UCSD-AML1 (cell line): ENCODE measurements around the gene TPCN1.

Source experiments
- DNase-seq: peaks from one replicate; lab custom pipeline; 2025; ENCODE audit not compliant: unreplicated experiment; lab: John Stamatoyannopoulos, UW

Gene TPCN1

DNA sequence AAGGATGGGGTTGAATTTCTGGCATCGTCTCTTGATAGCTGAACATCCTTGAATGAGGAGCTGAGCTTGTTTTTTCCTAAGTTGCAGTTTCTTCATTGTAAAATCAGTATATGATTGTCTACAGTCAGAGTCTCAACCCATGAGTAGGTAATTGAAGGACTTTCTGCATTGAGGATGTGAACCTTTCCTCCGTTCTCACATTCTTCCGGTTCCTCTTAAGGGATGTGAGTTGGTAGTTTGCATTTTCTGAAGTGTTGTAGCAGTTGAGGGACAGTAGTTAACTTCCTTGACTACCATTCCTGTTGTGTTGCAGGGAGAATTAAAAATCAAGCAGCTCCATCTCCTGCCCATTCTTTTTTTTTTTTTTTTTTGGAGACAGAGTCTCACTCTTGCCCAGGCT is 19.1 kb downstream of the TPCN1 start:
- DNase-seq, result no peak

DNA sequence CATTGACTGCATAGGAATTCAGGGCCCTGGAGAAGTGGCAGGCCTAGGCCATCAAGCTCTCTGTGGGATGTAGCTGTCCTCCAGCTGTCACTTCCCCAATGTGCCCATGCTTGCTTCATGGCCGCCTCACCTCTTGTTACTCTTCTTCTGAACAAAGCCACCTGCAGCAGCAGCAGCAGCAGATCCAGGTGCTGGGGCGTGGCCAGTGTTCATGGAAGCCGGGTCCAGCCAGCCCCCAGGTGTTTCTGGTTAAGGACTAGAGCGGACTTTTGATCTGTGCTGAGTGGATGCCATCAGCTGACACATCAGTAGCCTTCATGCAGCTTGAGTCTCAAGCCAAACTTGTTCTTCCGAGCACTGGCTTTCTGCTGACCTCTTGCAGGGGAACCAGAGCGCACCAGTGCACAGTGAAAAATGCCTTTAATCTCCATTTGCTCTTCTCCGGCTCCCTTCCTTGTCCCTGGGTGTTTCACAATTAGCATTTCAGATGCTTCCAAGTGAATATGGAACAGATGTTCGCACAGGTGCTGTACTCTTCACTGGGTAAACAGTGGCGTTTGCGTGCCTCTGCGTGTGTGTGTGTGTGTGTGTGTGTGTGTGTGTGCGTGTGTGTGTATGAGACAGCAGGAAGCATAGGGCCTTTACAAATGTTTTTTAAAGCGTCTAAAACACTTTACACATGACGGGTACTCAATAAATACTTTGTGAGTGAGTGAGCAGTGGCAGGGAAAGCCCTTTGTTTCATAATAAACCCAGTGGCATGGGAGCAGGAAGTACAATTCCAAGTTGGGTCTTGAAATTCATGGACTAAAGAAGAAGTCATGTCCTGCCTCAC is 20.1 kb downstream of the TPCN1 start:
- DNase-seq, result no peak

DNA sequence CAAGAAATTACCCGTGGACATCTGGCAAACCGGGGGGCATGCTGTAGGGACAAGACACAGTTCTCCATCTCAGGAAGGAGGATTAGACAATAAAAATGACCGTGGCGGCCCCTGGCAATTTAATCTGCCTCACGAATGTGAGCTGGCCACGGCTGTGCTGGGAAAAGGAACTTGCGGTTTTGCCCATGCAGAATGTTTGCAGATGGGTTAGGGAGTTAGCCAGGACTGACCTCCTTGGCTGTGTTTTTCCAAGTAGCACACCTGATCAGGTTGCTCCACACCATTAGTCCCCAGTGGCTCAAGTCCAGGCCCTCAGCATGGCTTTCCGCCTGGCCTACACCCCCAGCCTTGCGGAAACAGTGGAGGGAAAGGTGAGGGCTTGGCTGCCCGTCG is 20.8 kb downstream of the TPCN1 start:
- peak; percentile 32 for DNase-seq

DNA sequence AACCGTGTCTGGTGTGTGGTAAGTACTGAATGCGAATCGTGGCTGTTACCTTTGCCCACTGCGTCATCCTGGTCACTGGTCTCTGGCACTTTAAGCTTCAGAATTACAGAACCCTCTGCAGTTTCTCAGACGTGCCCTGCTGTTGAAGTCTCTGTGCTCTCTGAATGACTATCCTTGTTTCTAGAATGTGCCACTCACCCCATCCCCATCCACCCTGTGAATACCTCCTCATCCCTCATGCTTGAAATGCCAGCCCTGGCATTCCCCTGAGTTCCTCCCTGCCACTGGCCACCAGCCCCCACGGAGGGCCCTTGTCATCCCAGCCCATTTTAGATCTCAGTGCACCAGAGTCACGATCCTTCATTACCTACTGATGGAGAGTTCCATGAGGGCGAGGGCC is 21.3 kb downstream of the TPCN1 start:
- no peak for DNase-seq

DNA sequence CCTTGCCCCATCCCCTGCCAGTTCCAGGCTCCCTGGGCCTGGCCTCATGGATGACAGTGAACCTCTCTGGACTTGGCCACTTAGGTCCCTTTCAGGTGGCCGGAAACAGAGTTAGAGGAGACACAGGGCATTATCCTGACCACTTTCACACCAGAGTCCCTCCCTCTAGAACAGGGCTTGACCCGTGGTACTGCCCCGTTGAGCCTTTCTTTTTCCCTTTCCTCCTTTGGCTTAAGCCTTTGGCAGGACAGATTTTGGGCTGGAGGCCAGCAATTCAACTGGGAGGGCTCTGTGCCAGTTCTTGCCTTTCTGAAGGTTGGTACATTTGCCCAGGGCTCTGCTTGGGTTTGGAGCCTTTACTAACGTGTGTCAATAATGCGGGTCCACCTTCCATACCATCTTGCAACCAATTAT is 22.8 kb downstream of the TPCN1 start:
- DNase-seq, result no peak

DNA sequence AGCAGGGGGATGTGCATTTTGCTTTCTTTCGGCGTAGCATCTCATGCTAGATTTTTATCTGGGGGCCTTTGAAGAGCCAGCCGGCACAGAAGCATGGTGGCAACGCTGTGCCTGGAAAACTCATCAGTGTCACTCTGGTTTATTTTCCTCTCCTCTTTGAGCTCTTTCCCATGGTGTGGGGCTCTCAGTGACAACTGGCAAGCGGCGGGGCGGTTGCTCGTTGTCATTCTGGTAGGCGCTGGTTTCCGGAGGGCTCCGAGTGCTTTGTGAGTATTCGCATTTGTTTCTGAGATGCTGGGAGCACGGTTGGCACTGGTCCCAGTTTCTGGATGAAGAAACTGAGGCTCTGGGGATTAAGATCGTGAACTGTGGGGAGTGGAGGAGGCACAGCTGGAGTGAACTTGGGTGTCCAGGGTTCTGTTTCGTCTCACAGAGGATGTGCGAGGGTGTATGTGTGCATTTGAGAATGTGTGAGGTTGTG is 23.3 kb downstream of the TPCN1 start:
- no peak for DNase-seq

DNA sequence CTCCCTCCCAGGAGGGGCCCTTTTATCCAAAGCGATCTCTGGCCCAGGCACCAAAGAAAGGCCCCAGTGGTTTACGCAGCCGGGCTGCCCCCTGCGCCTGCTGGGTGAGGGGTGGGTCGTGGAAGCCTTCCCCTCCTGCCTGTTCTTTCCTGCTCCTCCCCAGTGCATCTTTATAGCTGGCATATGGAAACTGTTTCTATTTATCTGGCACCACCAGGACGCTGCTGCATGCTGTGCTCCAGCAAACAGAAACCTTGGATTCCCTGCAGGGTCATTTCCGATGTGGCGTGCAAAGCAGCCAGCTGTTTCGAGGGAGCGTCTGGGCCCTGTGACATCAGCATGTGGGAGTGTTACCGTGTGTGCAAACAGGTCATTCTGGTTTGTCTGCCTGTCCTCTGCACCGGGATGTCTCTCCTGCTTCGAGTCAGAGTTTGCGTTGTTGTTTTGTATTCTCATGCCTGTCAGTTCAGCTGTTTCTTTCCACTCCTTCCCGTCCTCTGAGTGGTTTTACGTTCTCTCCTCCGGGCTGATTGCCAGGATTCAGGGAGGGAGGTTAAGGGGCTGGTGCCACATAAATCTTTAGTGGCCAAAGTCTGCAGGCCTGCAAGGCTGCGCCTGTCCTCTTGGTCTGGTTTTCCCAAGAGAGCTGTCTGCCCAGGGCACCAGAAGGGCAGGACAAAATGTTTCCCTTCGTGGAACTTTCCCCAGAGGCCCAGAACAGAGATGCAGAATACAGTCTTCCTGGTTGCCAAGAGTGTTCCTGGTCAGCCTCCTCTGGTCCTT is 24.6 kb downstream of the TPCN1 start:
- DNase-seq, result peak; percentile 38

DNA sequence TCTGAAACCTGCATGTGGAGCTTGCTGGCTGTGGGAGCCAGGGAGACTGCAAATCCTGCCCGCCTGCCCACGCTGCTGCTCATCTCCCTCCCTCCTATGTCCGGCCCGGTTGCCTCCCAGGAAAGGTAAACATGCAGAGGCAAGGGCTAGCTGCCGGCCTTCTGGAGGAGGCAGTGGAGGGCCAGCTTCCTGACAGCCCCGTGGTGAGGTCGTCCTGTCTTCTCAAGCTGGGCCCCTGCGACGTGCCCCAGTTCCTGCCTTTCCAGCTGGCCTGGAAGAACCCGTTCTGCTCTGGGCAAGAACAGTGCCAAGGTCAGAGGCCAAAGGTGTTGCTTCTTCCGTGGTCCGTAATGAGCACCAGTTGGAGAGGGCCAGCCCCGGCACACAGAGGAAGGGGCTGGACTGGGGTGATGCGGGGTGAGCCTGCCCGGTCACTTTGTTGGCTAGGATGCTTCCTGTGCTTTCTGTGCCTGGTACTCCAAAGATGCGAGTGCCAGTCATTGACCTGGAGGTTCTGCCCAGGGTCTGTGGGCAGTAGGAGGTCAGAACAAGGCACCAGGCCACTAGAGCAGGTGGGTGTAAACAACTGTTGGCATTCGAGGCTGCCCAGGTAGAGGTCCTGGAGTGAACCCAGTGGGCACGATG is 25.3 kb downstream of the TPCN1 start:
- no peak for DNase-seq

DNA sequence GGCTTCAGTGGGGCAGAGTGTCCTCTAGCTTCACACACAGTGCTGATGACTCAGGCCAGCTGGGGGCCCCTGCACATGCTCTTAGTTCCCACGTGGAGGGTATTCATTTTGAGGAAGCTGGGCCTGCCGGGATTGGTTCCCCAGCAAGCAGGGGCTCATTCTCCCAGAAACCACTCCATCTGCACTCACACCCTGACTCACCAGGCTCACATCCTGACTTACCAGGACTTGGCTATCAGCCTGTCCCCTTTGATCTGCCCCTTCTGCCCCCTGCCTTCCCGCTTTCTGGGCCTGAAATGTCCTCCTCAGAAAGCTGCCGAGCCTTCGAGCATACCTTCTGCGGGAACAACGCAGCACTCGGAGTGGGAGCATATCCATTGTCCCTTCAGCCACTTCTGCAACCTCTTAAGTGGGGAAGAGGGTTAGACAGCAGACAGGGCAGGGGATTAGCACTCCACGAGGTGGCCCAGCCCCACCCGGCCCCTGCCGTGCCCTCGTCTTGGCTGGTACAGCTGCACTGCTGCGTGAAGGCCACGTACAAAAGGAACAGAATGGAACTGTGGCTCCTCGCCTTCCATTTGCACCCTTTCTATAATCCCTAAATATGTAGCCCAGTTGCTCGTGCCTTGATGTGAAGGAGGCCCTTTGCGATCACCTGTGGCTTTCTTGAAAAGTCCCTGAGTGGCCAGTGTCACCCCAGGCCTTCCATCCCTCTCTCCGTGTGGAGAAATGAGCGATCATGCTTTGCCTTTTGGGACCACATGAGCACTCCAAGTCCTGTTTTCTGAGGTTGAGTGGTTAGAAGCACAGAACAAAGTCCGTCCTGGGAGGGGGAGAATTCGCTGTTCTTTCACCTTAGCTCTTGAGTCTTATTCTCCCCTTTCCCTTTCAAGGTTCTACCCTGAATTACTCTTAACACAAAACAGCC is 26.1 kb downstream of the TPCN1 start:
- peak; percentile 29 for DNase-seq

DNA sequence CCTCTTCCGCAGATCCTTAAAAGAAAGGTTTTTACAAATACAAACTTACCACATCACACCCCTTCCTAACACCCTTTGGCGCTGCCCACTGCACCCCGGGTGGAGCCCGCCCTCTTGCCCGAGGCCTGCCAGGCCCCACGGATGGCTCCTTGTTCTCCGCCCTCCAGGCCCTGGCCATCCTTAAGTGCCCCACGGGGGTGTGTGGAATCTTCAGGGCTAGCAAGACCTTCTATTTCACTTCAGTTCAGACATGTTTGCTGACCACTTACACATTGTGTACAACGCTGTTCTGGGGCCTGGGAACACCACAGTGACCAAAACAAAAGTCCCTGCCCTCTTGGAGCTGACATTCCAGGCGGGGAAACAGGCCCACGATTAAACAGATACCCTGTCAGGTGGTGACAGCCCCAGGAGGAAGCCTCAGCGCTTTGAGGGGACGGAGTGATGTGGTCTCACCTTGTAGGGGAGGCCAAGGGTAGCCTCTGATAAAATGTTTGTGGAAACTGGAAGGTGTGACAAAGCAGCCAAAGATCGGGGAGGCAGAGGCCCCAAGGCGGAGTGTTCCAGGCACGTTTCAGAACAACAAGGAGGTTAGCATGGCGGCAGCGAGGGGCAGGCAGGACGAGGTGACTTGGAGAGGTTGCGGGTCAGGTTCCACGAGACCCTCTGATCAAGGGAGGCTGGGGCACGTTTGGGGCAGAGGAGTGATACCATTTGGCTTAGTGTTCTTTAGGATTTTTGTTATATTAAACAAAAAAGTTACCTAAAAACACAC is 27.0 kb downstream of the TPCN1 start:
- DNase-seq, result no peak

DNA sequence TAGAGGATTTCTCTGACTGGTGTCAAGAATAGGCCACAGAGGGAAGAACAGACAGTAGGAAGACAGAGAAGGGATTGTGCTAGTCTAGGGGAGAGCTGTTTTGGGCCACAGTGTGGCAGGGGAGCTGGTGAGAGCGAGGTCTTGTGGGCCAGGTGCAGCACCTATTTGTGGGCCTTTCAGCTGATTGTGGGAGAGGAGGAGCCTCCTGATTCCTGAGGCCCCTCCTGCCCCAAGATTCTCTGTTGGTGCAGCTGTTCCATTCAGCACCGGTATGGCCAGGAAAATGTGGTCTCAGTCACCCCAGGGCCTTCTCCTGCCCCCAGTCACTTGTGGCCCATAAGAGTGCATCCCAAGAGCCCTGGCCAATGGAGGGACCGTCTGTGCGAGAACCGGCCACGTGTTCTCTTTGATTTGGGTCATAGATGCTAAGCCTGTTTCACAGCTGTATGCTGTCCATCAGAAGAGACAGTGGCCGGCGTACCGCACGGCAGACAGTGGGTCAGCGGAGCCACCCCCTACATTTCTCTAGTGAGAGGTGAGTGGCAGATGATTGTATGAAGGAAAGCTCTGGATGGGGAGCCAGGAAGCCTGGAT is 27.7 kb downstream of the TPCN1 start:
- no peak for DNase-seq

DNA sequence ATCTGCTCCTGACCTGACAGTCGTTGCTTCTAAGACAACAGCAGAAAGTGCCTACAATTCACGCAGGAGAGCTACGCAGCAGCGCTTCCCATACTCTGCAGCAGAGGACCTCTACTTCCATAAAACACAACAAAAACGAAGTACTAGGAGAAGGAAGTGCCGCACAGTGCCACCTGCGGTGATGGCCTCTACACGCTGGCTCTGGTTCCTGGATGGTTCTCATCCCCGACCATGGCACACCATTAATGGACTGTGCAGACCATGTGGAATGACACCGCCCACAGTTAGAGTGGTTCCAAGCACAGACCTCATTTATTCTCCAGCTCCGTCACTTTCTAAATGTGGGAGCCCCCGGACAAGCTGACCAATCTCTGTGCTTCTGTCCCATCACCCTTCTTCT is 28.3 kb downstream of the TPCN1 start:
- DNase-seq, result no peak

DNA sequence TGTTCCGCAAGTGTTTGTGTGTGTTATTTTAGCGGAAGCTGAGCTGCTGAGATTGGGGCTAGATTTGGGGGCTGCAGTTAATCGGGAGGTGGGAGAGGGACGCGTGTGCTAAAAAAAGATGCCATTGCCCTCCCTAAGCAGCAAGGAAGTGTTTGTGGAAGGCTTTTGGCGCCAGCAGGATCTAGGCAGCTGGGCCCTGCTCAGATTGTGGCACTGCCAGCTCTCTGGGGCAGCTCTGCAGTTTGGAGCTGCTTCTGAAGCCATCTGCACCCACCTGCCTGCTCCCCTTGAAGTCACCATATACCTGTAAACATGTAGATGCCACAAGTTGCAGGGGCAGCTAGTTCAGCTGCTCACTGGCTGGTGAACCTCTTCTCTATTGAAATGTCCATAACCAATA is 28.8 kb downstream of the TPCN1 start:
- DNase-seq, result no peak

DNA sequence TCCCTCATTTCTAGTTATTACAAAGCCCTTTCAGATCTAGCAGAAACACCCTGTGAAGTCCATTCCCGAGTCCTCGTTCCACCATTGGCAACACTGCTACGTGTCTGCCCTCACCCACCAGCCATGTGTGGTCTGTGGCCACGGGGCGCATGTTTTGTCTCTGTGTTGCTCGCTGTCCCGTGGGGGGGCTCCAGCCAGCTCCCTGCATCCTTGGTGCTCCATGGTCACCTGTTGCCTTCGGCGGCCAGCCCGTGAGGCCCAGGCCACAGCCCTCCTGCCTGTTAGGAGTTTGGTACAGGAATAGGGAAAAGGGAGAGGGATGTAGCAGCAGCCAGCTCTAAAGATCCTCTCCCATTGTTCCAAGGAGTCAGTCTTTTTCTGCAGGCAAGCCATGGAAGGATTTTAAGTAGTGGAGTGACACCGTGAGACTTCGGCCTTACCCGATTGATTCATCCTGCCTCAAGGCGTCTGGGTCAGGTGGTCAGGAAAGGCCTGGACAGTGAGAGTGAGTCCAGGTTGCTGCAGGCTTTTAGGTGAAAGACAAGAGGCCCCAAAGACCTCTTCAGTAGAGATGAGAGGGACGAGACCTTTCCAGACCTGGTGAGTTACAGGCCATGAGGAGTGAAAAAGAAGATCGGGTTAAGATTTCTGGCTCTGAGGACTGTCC is 30.3 kb downstream of the TPCN1 start:
- DNase-seq, result no peak

DNA sequence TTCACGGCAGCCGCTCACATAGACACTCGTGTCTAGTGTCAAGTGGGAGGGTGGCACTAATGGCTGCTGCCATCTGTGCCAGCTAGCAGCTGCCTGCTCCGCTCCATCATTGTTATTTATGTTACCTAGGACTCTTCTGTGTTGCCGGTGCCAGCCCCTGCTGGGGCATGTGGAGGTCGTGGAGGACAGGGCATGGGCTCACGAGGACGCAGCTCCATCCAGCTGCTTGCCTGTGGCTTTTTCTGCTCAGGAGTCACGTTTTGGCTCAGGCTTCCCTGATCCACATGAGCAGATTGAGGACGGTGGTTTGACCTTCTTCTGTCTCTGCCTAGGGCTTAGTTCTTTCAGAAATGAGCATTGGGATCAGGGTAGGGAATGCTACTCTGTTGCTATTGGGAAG is 31.2 kb downstream of the TPCN1 start:
- DNase-seq, result no peak

DNA sequence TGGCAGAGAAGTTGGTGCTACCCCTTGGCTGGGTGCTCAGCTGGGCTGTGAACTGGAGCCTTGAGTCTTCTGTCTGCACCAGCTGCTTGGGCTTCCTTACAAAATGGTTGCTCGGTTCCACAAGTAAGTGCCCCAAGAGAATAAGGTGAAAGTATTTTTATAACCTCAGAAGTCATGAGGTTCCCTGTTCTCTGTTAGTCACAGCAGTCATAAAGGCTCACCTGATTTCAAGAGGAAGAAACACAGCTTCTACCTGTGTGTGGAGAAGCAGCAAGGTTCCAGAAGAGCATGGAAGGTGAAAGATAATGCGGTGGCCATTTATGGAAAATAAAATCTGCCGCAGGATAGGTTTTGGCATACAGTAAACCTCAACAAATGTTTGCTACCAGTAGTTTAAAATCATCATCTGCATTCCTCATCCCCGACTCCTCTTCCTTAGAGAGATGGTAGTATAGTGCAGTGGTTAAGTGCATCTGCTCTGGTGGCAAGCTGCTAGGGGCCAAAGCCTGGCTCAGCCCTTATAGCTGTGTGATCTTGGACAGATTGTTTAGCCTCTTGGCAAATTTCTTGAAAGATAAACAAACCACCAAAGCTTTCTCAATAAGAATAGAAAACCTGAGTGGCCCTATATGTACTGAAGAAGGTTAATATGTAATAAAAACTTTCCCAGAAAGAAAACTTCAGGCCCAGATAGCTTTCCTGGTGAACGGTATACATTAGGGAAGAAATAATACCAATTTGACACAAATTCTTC is 32.4 kb downstream of the TPCN1 start:
- DNase-seq, result no peak

DNA sequence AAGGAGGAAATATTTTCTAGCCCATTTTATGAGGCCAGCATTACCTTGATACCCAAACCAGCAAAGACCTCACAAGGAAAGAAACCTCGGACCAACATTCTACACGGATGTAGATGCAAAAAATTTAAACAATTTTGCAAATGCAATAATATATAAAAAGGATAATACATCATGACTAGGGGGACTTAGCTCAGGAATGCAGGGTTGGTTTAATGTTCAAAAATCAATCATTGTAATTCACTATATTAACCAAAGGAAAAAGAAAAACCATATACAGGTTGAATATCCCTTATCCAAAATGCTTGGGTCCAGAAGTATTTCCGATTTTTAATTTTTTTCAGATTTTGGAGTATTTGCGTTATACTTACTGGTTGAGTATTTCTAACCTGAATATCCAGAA is 33.0 kb downstream of the TPCN1 start:
- DNase-seq, result no peak

DNA sequence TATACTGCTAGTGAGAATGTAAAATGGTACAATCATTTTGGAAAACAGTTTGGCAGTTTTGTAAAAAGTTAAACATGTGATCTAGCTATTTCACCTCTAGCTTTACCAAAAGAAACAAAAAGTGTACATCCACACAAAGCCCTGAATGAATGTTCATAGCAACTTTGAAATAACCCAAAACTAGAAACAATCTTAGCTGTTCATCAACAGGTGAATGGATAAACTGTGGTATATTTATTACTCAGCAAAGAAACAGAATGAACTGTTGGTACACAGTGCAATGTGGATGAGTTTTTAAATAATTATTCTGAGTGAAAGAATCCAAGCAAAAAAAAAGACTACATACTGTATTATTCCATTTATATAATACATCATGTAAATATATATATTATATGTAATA is 36.3 kb downstream of the TPCN1 start:
- no peak for DNase-seq
